ENCODE measurements around the gene GRM3.

The GRM3 gene

GRCh38 chr7:86826948-86827347 lies 183.2 kb downstream of the GRM3 start:
- no peaks in the 10 kb centered on the region for H3K27me3 ChIP-seq (ENCODE audit: insufficient read depth, poor library complexity, severe bottlenecking)
- no peak overlapping the region for H3K27ac ChIP-seq (replicated peaks)
- no peak for TF ChIP-seq CTCF (IDR thresholded peaks at IDR 0.05; ENCODE audit: insufficient read depth, low read length)
- TF ChIP-seq POLR2AphosphoS5 (IDR thresholded peaks at IDR 0.05; ENCODE audit: low read depth) = no peak
- no peak for TF ChIP-seq REST (IDR thresholded peaks at IDR 0.05; ENCODE audit: insufficient replicate concordance, low read depth)
- no peak for TF ChIP-seq GABPA (IDR thresholded peaks at IDR 0.05; ENCODE audit: low read depth)
- TF ChIP-seq SPI1 (IDR thresholded peaks at IDR 0.05; ENCODE audit: borderline replicate concordance, low read depth) = no peak
- no peak overlapping the region for H3K4me3 ChIP-seq (replicated peaks; ENCODE audit: insufficient read depth, low read length)
- no peak for DNase-seq (ENCODE audit: low read depth in 1 of 2, low spot score in 1 of 2)

GRCh38 chr7:86833360-86833759 lies 189.7 kb downstream of the GRM3 start:
- H3K27me3 ChIP-seq (ENCODE audit: insufficient read depth, poor library complexity, severe bottlenecking) = no peaks in the 10 kb centered on the region
- DNase-seq (ENCODE audit: low read depth in 1 of 2, low spot score in 1 of 2) = no peak
- no peak for TF ChIP-seq POLR2AphosphoS5 (IDR thresholded peaks at IDR 0.05; ENCODE audit: low read depth)
- no peak for TF ChIP-seq REST (IDR thresholded peaks at IDR 0.05; ENCODE audit: insufficient replicate concordance, low read depth)
- TF ChIP-seq CTCF (IDR thresholded peaks at IDR 0.05; ENCODE audit: insufficient read depth, low read length) = no peak
- TF ChIP-seq GABPA (IDR thresholded peaks at IDR 0.05; ENCODE audit: low read depth) = no peak
- TF ChIP-seq SPI1 (IDR thresholded peaks at IDR 0.05; ENCODE audit: borderline replicate concordance, low read depth) = no peak
- no peak overlapping the region for H3K27ac ChIP-seq (replicated peaks)
- H3K4me3 ChIP-seq (replicated peaks; ENCODE audit: insufficient read depth, low read length) = no peak overlapping the region

GRCh38 chr7:86837235-86837634 lies 193.5 kb downstream of the GRM3 start:
- DNase-seq (ENCODE audit: low read depth in 1 of 2, low spot score in 1 of 2) = no peak
- H3K4me3 ChIP-seq (replicated peaks; ENCODE audit: insufficient read depth, low read length) = no peak overlapping the region
- peaks cover 2% of the 10 kb centered on the region for H3K27me3 ChIP-seq (ENCODE audit: insufficient read depth, poor library complexity, severe bottlenecking)
- no peak overlapping the region for H3K27ac ChIP-seq (replicated peaks)
- TF ChIP-seq REST (IDR thresholded peaks at IDR 0.05; ENCODE audit: insufficient replicate concordance, low read depth) = no peak
- TF ChIP-seq GABPA (IDR thresholded peaks at IDR 0.05; ENCODE audit: low read depth) = no peak
- TF ChIP-seq POLR2AphosphoS5 (IDR thresholded peaks at IDR 0.05; ENCODE audit: low read depth) = no peak
- TF ChIP-seq CTCF (IDR thresholded peaks at IDR 0.05; ENCODE audit: insufficient read depth, low read length) = no peak
- TF ChIP-seq SPI1 (IDR thresholded peaks at IDR 0.05; ENCODE audit: borderline replicate concordance, low read depth) = no peak
